OCI-LY1 (cell line): Measurements from ENCODE around the gene ZNF91.
"Not testable (repeated sequence)": the region's sequence is repeated elsewhere in the genome, so short reads cannot be mapped to it uniquely, and the experiment has no call there.

Experiments used
- H2AFZ ChIP-seq: fragments of 200-600 bp; sonication (generic), shearing (Covaris generic); 2 replicates; pipeline ENCODE4 v1.6.0; 2014; ENCODE audit warnings: antibody characterized with exemption, mild to moderate bottlenecking, low read length
- H3F3A ChIP-seq: fragments of 200-600 bp; sonication (generic), shearing (Covaris generic); 2 replicates; pipeline ENCODE4 v1.6.0; 2014; ENCODE audit warnings: mild to moderate bottlenecking, antibody characterized with exemption, low read length, moderate library complexity; ENCODE audit not compliant: insufficient read depth
- H3K27ac ChIP-seq: fragments of 200-600 bp; sonication (generic); 2 replicates; pipeline ENCODE4 v1.5.1; 2014; ENCODE audit warnings: low read length, mixed run types, mild to moderate bottlenecking, low read depth; ENCODE audit not compliant: poor library complexity, severe bottlenecking
- H3K27me3 ChIP-seq: fragments of 200-600 bp; sonication (generic); 2 replicates; pipeline ENCODE4 v1.6.0; 2014; ENCODE audit warnings: antibody characterized with exemption, mild to moderate bottlenecking, low read length, moderate library complexity; ENCODE audit not compliant: insufficient read depth
- H3K36me3 ChIP-seq: fragments of 200-600 bp; sonication (generic); 2 replicates; pipeline ENCODE4 v1.6.1; 2014; ENCODE audit warnings: mild to moderate bottlenecking, antibody characterized with exemption, low read length, moderate library complexity, mixed read lengths; ENCODE audit not compliant: insufficient read depth
- H3K4me1 ChIP-seq: fragments of 200-600 bp; sonication (generic); 2 replicates; pipeline ENCODE4 v1.5.1; 2014; ENCODE audit warnings: mild to moderate bottlenecking, low read length, moderate library complexity; ENCODE audit not compliant: insufficient read depth, severe bottlenecking
- H3K4me2 ChIP-seq: fragments of 200-600 bp; sonication (generic), shearing (Covaris generic); 2 replicates; pipeline ENCODE4 v1.6.1; 2014; ENCODE audit warnings: low read length
- H3K4me3 ChIP-seq: fragments of 200-600 bp; sonication (generic); 2 replicates; pipeline ENCODE4 v1.5.1; 2014; ENCODE audit warnings: low read length, low read depth, mild to moderate bottlenecking, mixed read lengths; ENCODE audit not compliant: poor library complexity, severe bottlenecking
- H3K79me2 ChIP-seq: fragments of 200-600 bp; shearing (Covaris generic); 2 replicates; pipeline ENCODE4 v1.6.1; 2016; ENCODE audit warnings: mixed run types, low read length, mixed read lengths; ENCODE audit not compliant: insufficient read depth
- H3K9ac ChIP-seq: fragments of 200-600 bp; sonication (generic), shearing (Covaris generic); 2 replicates; pipeline ENCODE4 v1.6.1; 2014; ENCODE audit warnings: mild to moderate bottlenecking, low read length, mixed read lengths
- H3K9me2 ChIP-seq: fragments of 200-600 bp; sonication (generic), shearing (Covaris generic); 2 replicates; pipeline ENCODE4 v1.6.1; 2014; ENCODE audit warnings: low read depth, mild to moderate bottlenecking, low read length, mixed read lengths
- H3K9me3 ChIP-seq: fragments of 200-600 bp; shearing (Covaris generic); 2 replicates; pipeline ENCODE4 v1.6.1; 2014; ENCODE audit warnings: low read length, mixed read lengths
- H4K20me1 ChIP-seq: fragments of 200-600 bp; sonication (generic), shearing (Covaris generic); 2 replicates; pipeline ENCODE4 v1.6.0; 2016; ENCODE audit warnings: mild to moderate bottlenecking, low read length; ENCODE audit not compliant: insufficient read depth
- EZH2 ChIP-seq: fragments of 200-600 bp; sonication (generic), shearing (Covaris generic); IDR thresholded peaks from 2 replicates; pipeline ENCODE4 v1.8.0; 2017; ENCODE audit warnings: borderline replicate concordance, mixed run types, mild to moderate bottlenecking, antibody characterized with exemption, low read length, moderate library complexity, mixed read lengths
- TF ChIP-seq, protein P1 (sequence below): fragments of 200-600 bp; sonication (generic), shearing (Covaris generic); IDR thresholded peaks from 2 replicates; pipeline ENCODE4 v1.5.1; 2017; ENCODE audit warnings: mild to moderate bottlenecking, antibody characterized with exemption, low read length, moderate library complexity, mixed read lengths

Gene ZNF91

DNA sequence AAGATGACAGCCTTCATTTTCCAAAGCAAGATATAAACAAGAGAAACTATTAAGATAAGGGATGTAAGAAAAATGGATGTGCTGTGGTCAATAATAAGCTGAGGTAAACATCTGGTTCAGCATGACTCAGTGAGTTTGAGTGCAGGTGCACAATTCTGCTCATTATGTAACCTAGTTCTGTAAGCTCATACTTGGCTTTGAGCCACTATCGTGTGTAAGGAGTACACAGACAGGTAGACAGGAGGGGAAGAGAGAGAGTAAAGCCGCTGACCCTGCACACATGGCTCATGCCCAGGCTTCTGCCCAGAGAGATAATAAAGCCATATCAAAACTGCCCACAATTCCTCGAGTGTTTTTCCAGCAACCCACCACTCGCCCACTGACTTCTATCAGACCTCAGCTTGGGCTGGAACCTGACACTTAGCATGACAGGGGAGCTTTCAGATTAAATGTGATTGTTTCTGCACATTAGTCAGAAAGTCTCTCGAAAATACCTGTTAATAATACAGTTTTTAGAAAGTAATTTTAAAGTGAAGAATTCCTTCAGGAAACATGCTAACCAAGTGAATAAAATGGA is 51.7 kb downstream of the ZNF91 start:
- no peak for TF ChIP-seq EZH2
- TF ChIP-seq, protein P1, sequence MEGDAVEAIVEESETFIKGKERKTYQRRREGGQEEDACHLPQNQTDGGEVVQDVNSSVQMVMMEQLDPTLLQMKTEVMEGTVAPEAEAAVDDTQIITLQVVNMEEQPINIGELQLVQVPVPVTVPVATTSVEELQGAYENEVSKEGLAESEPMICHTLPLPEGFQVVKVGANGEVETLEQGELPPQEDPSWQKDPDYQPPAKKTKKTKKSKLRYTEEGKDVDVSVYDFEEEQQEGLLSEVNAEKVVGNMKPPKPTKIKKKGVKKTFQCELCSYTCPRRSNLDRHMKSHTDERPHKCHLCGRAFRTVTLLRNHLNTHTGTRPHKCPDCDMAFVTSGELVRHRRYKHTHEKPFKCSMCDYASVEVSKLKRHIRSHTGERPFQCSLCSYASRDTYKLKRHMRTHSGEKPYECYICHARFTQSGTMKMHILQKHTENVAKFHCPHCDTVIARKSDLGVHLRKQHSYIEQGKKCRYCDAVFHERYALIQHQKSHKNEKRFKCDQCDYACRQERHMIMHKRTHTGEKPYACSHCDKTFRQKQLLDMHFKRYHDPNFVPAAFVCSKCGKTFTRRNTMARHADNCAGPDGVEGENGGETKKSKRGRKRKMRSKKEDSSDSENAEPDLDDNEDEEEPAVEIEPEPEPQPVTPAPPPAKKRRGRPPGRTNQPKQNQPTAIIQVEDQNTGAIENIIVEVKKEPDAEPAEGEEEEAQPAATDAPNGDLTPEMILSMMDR: no peak
- Histone ChIP-seq H3K9me3 (peaks cover 34% of the 10 kb centered on the region), H3K36me3 (peaks cover 36% of the 10 kb centered on the region)

DNA sequence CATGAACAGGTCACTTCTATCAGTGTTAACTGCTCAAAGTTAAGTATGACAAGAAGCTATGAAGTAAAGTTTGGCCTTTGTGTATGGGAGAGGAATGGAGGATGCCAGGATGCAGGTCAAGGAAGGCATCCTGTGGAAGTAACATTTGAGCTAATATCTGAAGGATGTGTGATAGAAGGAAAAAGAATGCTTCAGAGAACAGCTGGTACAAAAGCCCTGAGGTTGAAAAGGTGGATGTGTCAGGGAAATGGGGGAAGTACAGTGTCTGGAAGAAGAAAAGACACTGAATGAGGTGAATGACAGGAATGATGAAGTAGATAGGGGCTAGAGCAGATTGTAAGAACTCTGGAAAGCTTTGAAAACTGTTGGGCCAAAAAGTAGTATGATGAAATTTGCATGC is 67.1 kb downstream of the ZNF91 start:
- H3K27me3 ChIP-seq: no peaks in the 10 kb centered on the region

More for the DNA sequence above, 51.7 kb downstream of the ZNF91 start:
- Histone ChIP-seq H2AFZ (no peak overlapping the region), H3K27me3 (no peaks in the 10 kb centered on the region), H3F3A (no peaks in the 10 kb centered on the region), H4K20me1 (no peaks in the 10 kb centered on the region), H3K9ac (no peak overlapping the region), H3K27ac (no peak overlapping the region), H3K79me2 (no peaks in the 10 kb centered on the region), H3K4me2 (no peak overlapping the region), H3K4me3 (no peak overlapping the region), H3K9me2 (no peaks in the 10 kb centered on the region), H3K4me1 (no peaks in the 10 kb centered on the region)

DNA sequence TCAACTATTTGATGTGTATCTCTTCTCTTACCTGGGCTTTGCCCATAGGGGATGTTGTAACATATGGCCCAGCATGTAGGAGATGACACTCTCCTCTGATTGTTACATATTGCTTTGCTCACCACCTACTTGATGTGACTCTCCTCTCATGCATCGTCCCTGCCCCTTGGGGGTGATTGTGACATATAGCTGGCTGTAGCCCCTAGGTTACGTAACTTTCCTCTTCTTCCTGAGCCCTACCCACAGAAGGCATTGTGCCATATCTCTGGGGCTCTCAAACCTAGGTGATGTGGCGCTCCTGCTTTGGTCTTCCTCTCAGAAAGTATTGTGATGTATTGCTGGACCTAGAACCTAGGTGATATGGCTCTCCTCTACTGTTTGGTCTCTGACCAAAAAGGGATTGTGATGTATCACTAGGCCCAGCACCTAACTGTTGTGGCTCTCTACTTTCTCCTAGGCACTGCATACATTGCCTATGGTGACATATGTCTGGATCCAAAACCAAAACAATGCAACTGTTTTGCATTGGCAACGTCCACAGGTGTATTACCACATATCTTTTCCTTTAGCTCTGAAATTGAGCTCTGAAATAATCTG is 73.2 kb downstream of the ZNF91 start:
- Histone ChIP-seq H3K4me1 (no peaks in the 10 kb centered on the region), H2AFZ (no peak overlapping the region), H3K9me2 (no peaks in the 10 kb centered on the region), H3K27ac (no peak overlapping the region), H3K4me2 (no peak overlapping the region), H3K9me3 (no peaks in the 10 kb centered on the region), H3K36me3 (no peaks in the 10 kb centered on the region), H3K4me3 (no peak overlapping the region), H3F3A (no peaks in the 10 kb centered on the region), H4K20me1 (no peaks in the 10 kb centered on the region), H3K27me3 (no peaks in the 10 kb centered on the region), H3K79me2 (no peaks in the 10 kb centered on the region), H3K9ac (no peak overlapping the region)
- TF ChIP-seq, protein P1: no peak

More for the DNA sequence above, 67.1 kb downstream of the ZNF91 start:
- 0 out of 2 replicates have a peak, but pooled peaks cover 4% of the 10 kb centered on the region for H3K9me3 ChIP-seq
- H3K4me1 ChIP-seq: no peaks in the 10 kb centered on the region
- no peak overlapping the region for H3K27ac ChIP-seq
- H4K20me1 ChIP-seq: no peaks in the 10 kb centered on the region
- H3K4me2 ChIP-seq: no peak overlapping the region
- H3K79me2 ChIP-seq: no peaks in the 10 kb centered on the region
- no peak for TF ChIP-seq EZH2
- TF ChIP-seq, protein P1: no peak
- no peak overlapping the region for H3K4me3 ChIP-seq
- no peak overlapping the region for H2AFZ ChIP-seq
- H3F3A ChIP-seq: no peaks in the 10 kb centered on the region
- H3K36me3 ChIP-seq: no peaks in the 10 kb centered on the region
- H3K9me2 ChIP-seq: no peaks in the 10 kb centered on the region
- no peak overlapping the region for H3K9ac ChIP-seq

DNA sequence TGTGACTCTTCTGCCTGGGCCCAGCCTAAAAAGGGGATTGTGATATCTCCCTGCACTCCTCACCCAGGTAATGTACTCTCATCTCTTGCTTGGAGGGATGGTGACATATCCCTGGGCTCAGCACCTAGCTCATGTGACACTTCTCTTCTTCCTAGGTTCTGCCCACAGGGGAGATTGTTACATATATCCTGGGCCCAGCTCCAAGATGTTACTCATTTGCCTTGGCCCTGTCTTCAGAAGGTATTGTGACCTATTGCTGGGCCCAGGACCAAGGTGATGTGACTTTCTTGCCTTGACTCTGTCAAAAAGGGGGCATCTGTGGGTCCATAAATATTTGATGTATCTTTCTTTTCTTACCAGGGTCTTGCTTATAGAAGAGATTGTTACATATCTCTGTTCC is 73.9 kb downstream of the ZNF91 start:
- not testable (repeated sequence) for H3K36me3 ChIP-seq, H3K9me2 ChIP-seq, H3K27me3 ChIP-seq, H3K79me2 ChIP-seq, H3K27ac ChIP-seq, H3K4me2 ChIP-seq, H3K9me3 ChIP-seq, H3F3A ChIP-seq, H2AFZ ChIP-seq, H3K9ac ChIP-seq, H3K4me1 ChIP-seq, H3K4me3 ChIP-seq, H4K20me1 ChIP-seq

DNA sequence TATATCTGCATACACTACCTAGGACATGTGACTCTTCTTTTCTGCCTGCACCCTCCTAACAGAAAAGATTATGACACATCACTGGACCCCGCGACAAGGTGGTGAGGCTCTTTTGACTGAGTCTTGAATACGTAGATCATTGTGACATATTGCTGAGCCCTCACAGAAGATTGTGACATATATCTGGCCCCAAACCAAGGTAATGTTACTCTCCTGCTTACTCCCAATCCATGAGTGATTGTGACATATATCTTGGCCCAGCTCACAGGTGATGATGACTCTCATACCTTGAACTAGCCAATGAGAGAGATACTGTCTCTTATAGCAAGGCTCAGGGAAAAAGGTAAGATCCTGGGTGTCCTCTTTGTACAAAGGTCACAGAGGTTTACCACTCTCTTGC is 75.7 kb downstream of the ZNF91 start:
- not testable (repeated sequence) for H3F3A ChIP-seq, H2AFZ ChIP-seq, H3K4me2 ChIP-seq, H3K36me3 ChIP-seq, H3K27ac ChIP-seq, H3K9me2 ChIP-seq, H3K27me3 ChIP-seq, H3K9ac ChIP-seq, H3K4me1 ChIP-seq, H3K79me2 ChIP-seq, H3K9me3 ChIP-seq, H4K20me1 ChIP-seq, H3K4me3 ChIP-seq
